Prostate gland (tissue), 2 donors: ENCODE measurements around the gene SUMO3.

Experiments
- POLR2A ChIP-seq: fragments of 450-650 bp; IDR thresholded peaks from one replicate; pipeline ENCODE4 v1.6.1; 2016; ENCODE audit warnings: antibody characterized with exemption, mild to moderate bottlenecking
- POLR2AphosphoS5 ChIP-seq: sonication (generic); formaldehyde crosslinking; IDR thresholded peaks from one replicate; pipeline ENCODE4 v1.6.1; 2017; ENCODE audit warnings: antibody characterized with exemption
- TF ChIP-seq, protein P1 (sequence below), 4 experiments: fragments of 200-600 bp in 2 of 4; fragments of 450-650 bp in 2 of 4; sonication (generic) in 2 of 4; IDR thresholded peaks; 1 replicate in 3 of 4; 2 replicates in 1 of 4; pipeline ENCODE4 v1.5.1; 2016 to 2019; ENCODE audit warnings: antibody characterized with exemption in 4 of 4, mild to moderate bottlenecking in 2 of 4, moderate library complexity in 2 of 4

GRCh38 chr21:44785620-44786335 lies 32.1 kb downstream of the SUMO3 start:
- TF ChIP-seq POLR2A: no peak
- TF ChIP-seq, protein P1, sequence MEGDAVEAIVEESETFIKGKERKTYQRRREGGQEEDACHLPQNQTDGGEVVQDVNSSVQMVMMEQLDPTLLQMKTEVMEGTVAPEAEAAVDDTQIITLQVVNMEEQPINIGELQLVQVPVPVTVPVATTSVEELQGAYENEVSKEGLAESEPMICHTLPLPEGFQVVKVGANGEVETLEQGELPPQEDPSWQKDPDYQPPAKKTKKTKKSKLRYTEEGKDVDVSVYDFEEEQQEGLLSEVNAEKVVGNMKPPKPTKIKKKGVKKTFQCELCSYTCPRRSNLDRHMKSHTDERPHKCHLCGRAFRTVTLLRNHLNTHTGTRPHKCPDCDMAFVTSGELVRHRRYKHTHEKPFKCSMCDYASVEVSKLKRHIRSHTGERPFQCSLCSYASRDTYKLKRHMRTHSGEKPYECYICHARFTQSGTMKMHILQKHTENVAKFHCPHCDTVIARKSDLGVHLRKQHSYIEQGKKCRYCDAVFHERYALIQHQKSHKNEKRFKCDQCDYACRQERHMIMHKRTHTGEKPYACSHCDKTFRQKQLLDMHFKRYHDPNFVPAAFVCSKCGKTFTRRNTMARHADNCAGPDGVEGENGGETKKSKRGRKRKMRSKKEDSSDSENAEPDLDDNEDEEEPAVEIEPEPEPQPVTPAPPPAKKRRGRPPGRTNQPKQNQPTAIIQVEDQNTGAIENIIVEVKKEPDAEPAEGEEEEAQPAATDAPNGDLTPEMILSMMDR (IDR thresholded peaks at IDR 0.05): no peak
- TF ChIP-seq POLR2AphosphoS5: peak; percentile 59
